B cell (primary cell): ENCODE results near the gene GSTP1. TPM values are rescaled to one million over a fixed set of nuclear protein-coding genes. Genes with fewer than 3 reads are reported as not detected.

ENCODE experiments used
- ATAC-seq: fragments of 200-7000 bp; cut with Tn5 transposase; one replicate; pipeline ENCODE4 v1.10.0; 2021; ENCODE audit warnings: low read depth, mild to moderate bottlenecking, moderate number of reproducible peaks, moderate library complexity
- CTCF ChIA-PET: fragments of 350-600 bp; sonication (Branson Sonifier 250); formaldehyde crosslinking; loops from one replicate; lab custom pipeline; 2021; ENCODE audit warnings: antibody characterized with exemption, inconsistent platforms; lab: Charles Lee
- POLR2A ChIA-PET: fragments of 350-600 bp; sonication (Branson Sonifier 250); formaldehyde crosslinking; loops from one replicate; lab custom pipeline; 2021; ENCODE audit warnings: antibody characterized with exemption; lab: Charles Lee
- DNase-seq: peaks from one replicate; pipeline ENCODE4 v3.0.0; 2013
- H2AFZ ChIP-seq: 2 replicates; pipeline ENCODE4 v1.6.1; 2012; ENCODE audit warnings: mild to moderate bottlenecking, low read depth, low read length; ENCODE audit not compliant: insufficient read depth, poor library complexity, severe bottlenecking
- H3K27ac ChIP-seq, 2 donors: 1 replicate in 1 of 2; 2 replicates in 1 of 2; pipeline ENCODE4 v1.5.1; 2012 to 2013; ENCODE audit warnings: low read length in 2 of 2, mild to moderate bottlenecking in 2 of 2, moderate library complexity in 1 of 2
- H3K27me3 ChIP-seq, 4 experiments: fragments of 200-600 bp in 1 of 4; sonication (generic) in 1 of 4; replicated peaks in 1 of 4; 1 replicate in 2 of 4; 2 replicates in 2 of 4; pipeline versions ENCODE4 v1.6.1 to v1.7.0; 2013 to 2016; ENCODE audit warnings: low read length in 3 of 4, mild to moderate bottlenecking in 2 of 4, mixed read lengths in 1 of 4, moderate library complexity in 1 of 4; ENCODE audit not compliant: insufficient read depth in 4 of 4, control insufficient read depth in 3 of 4; ENCODE audit errors: control extremely low read depth in 1 of 4
- H3K36me3 ChIP-seq, 2 experiments: replicated peaks in 1 of 2; 1 replicate in 1 of 2; 2 replicates in 1 of 2; pipeline versions ENCODE4 v1.6.1 to v1.7.1; 2013; ENCODE audit warnings: low read length in 1 of 2; ENCODE audit not compliant: insufficient read depth in 2 of 2, control insufficient read depth in 1 of 2; ENCODE audit errors: control extremely low read depth in 1 of 2, extremely low read depth in 1 of 2
- H3K4me1 ChIP-seq, 2 donors: fragments of 200-600 bp in 1 of 2; sonication (generic) in 1 of 2; 1 replicate in 1 of 2; 2 replicates in 1 of 2; pipeline versions ENCODE4 v1.5.1 to v1.6.1; 2013 to 2017; ENCODE audit warnings: low read length in 2 of 2; ENCODE audit not compliant: control insufficient read depth in 2 of 2, insufficient read depth in 2 of 2
- H3K4me2 ChIP-seq: replicated peaks from 2 replicates; pipeline ENCODE3; 2012; ENCODE audit warnings: mild to moderate bottlenecking, low read depth, low read length; ENCODE audit not compliant: poor library complexity, severe bottlenecking
- H3K4me3 ChIP-seq, 5 experiments: fragments of 200-600 bp in 1 of 5; sonication (generic) in 1 of 5; 1 replicate in 3 of 5; 2 replicates in 2 of 5; pipeline versions ENCODE4 v1.5.1 to v1.7.0; 2011 to 2016; ENCODE audit warnings: low read length in 4 of 5, mild to moderate bottlenecking in 4 of 5, low read depth in 2 of 5, control low read depth in 1 of 5, moderate library complexity in 1 of 5; ENCODE audit not compliant: insufficient read depth in 1 of 5; ENCODE audit errors: control extremely low read depth in 1 of 5, extremely low read depth in 1 of 5
- H3K79me2 ChIP-seq: fragments of 200-600 bp; sonication (generic); one replicate; pipeline ENCODE4 v1.6.0; 2016; ENCODE audit warnings: low read length; ENCODE audit not compliant: control insufficient read depth, insufficient read depth
- H3K9ac ChIP-seq: fragments of 200-600 bp; sonication (generic); 2 replicates; pipeline ENCODE4 v1.6.1; 2017; ENCODE audit warnings: mild to moderate bottlenecking, low read length, moderate library complexity
- H3K9me3 ChIP-seq, 3 donors: one replicate each; pipeline versions ENCODE4 v1.6.1 to v1.7.1; 2013; ENCODE audit warnings: low read length in 2 of 3; ENCODE audit not compliant: control insufficient read depth in 2 of 3, insufficient read depth in 1 of 3; ENCODE audit errors: control extremely low read depth in 1 of 3
- H4K20me1 ChIP-seq: 2 replicates; pipeline ENCODE4 v1.6.0; 2012; ENCODE audit warnings: mild to moderate bottlenecking, low read length; ENCODE audit not compliant: insufficient read depth, control insufficient read depth, poor library complexity, severe bottlenecking
- H3K27ac Mint-ChIP-seq: one replicate; pipeline ENCODE4 v1.8.0; 2021; ENCODE audit warnings: mixed read lengths
- H3K27me3 Mint-ChIP-seq: one replicate; pipeline ENCODE4 v1.8.0; 2021; ENCODE audit warnings: mixed read lengths
- H3K4me1 Mint-ChIP-seq: one replicate; pipeline ENCODE4 v1.8.0; 2021; ENCODE audit warnings: mixed read lengths
- H3K4me3 Mint-ChIP-seq: one replicate; pipeline ENCODE4 v1.8.0; 2021; ENCODE audit warnings: mixed read lengths
- H3K9me3 Mint-ChIP-seq: one replicate; pipeline ENCODE4 v1.8.0; 2022; ENCODE audit warnings: mixed read lengths; ENCODE audit not compliant: insufficient read depth
- EZH2 ChIP-seq: IDR thresholded peaks from 2 replicates; pipeline ENCODE4 v1.6.1; 2012; ENCODE audit warnings: borderline replicate concordance, low read depth, mild to moderate bottlenecking, moderate library complexity, low read length; ENCODE audit not compliant: insufficient read depth, poor library complexity, severe bottlenecking
- WGBS: methylation state at CpG from one replicate; pipeline ENCODE4 v1.1.5; 2013; ENCODE audit warnings: missing lambda C conversion rate; ENCODE audit not compliant: insufficient coverage; 5-methylcytosine and 5-hydroxymethylcytosine counted together
- intact Hi-C: fragments of 100-400 bp; cut with micrococcal nuclease; formaldehyde crosslinking; loops from one replicate; pipeline ENCODE4 v1.10.0; 2022
- polyA plus RNA-seq: library from polyadenylated mRNA; depleted of rRNA; stranded (reverse); fragments of >200 nt; gene quantifications from 2 replicates; pipeline ENCODE4 v1.2.3, GENCODE V29; 2012
- total RNA-seq, 2 donors: library from RNA; stranded (reverse); fragments of 120-200 nt in 1 of 2; gene quantifications; 1 replicate in 1 of 2; 2 replicates in 1 of 2; pipeline versions ENCODE4 v1.2.3 to v1.2.4, GENCODE V29; 2013 to 2022
- TF ChIP-seq, protein P1 (sequence below): fragments of 200-600 bp; IDR thresholded peaks from one replicate; pipeline ENCODE4 v1.8.0; 2022; ENCODE audit warnings: antibody characterized with exemption, mild to moderate bottlenecking

Gene GSTP1
- total and polyA plus RNA-seq, 2 donors (not counting 1 experiment from before 2014, with no cell fraction given) = 200 to 313 TPM

DNA sequence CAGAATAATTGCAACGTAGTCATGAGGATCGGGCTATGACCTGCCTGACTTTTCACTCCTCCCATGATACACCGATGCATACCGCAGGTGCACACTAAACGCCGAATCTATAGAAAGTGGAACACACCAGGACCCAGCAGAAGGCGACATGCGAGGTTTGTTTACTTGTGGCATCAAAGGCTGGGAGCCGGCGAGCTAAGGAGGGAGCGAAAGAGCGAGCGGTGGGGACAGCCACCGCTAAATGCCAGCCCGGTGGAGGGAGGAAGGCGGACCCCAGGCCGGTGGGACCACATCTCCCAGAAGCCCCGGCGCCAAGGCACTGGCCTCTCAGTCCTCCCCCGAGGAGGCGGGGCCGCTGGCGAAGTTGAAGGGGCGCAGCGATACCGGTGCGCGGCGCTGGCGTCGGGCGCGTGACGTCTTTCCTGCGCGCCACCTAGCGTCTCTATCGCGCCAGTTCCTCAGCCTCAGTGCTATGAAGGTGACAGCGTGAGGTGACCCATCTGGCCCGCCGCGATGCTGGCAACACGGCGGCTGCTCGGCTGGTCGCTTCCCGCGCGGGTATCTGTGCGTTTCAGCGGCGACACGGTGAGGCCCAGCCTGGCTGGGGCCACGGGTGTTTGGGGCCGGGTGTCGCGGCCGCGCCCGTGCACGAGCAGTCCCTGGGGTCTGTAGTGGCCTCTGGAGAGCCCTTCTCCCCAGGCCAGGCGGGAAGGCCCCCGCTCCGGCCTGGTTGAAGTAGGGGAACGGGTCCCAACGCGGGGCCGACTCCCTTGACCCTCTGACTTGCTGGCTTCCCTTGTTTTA lies 23.1 kb downstream of the GSTP1 start, which contains the start of gene NDUFV1:
NDUFV1 (plus strand) TSS at position 445 of the 804 bp plus-strand sequence; CDS start at position 514, 69 bp downstream.
- under 1% methylated on average over 69 of the region's 69 CpGs for WGBS

More for the DNA sequence above, 23.1 kb downstream of the GSTP1 start, which contains the start of gene NDUFV1:
- Mint-ChIP-seq H3K4me3 (peak within 1 kb of the TSS; percentile 95), H3K4me1 (peaks cover 19% of the 10 kb centered on the region), H3K9me3 (no peaks in the 10 kb centered on the region), H3K27ac (peak within 1 kb of the TSS; percentile 90), H3K27me3 (peaks cover 18% of the 10 kb centered on the region)
- ChIA-PET POLR2A (no interaction called here), CTCF (interaction anchor here (1.1 to 2.6 kb wide), 3 partner anchors 11 to 34 kb away, joined by 3 to 13 read pairs (median 4); no protein-coding TSS in a partner anchor)
- Histone ChIP-seq H3K36me3 (peaks cover 0 to 35% of the 10 kb centered on the region in 2 experiments), H3K9me3 (no peaks in the 10 kb centered on the region), H4K20me1 (no peaks in the 10 kb centered on the region), H3K4me3 (peak within 1 kb of the TSS; percentile 70 to 90 (median 88)), H2AFZ (peak within 1 kb of the TSS; percentile 74), H3K9ac (peak within 1 kb of the TSS; percentile 87), H3K4me2 (peak within 1 kb of the TSS; percentile 90), H3K27ac (peak within 1 kb of the TSS; percentile 43 to 72), H3K4me1 (peaks cover 13 to 17% of the 10 kb centered on the region in 2 donors), H3K79me2 (peaks cover 26% of the 10 kb centered on the region), H3K27me3 (peaks cover 0 to 16% (median 5%) of the 10 kb centered on the region in 4 experiments)
- intact Hi-C loops = loop anchor here (1.0 kb wide), 7 partner anchors 8 to 205 kb away; partner anchors contain the start of genes CDK2AP2, GSTP1 and PPP1CA
- peak; percentile 99 for ATAC-seq
- no peak for TF ChIP-seq EZH2
- TF ChIP-seq, protein P1, sequence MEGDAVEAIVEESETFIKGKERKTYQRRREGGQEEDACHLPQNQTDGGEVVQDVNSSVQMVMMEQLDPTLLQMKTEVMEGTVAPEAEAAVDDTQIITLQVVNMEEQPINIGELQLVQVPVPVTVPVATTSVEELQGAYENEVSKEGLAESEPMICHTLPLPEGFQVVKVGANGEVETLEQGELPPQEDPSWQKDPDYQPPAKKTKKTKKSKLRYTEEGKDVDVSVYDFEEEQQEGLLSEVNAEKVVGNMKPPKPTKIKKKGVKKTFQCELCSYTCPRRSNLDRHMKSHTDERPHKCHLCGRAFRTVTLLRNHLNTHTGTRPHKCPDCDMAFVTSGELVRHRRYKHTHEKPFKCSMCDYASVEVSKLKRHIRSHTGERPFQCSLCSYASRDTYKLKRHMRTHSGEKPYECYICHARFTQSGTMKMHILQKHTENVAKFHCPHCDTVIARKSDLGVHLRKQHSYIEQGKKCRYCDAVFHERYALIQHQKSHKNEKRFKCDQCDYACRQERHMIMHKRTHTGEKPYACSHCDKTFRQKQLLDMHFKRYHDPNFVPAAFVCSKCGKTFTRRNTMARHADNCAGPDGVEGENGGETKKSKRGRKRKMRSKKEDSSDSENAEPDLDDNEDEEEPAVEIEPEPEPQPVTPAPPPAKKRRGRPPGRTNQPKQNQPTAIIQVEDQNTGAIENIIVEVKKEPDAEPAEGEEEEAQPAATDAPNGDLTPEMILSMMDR = peak; percentile 82
- peak; percentile 97 for DNase-seq
